HG03103 (cell line): Measurements from ENCODE around the gene KLHL2.

Experiments used
- ATAC-seq: cut with Tn5 transposase; IDR thresholded peaks from one replicate; pipeline ENCODE4 v1.9.1; 2021; ENCODE audit warnings: low read depth; ENCODE audit not compliant: unreplicated experiment

KLHL2 gene

GRCh38 chr4:165360041-165360695 is 152.8 kb downstream of the KLHL2 start:
- no peak for ATAC-seq

GRCh38 chr4:165360985-165361670 is 153.8 kb downstream of the KLHL2 start:
- ATAC-seq, result no peak

GRCh38 chr4:165361810-165362209 is 154.4 kb downstream of the KLHL2 start:
- no peak for ATAC-seq

GRCh38 chr4:165364452-165365080 is 157.2 kb downstream of the KLHL2 start:
- no peak for ATAC-seq

GRCh38 chr4:165367040-165367439 is 159.7 kb downstream of the KLHL2 start:
- ATAC-seq, result no peak

GRCh38 chr4:165368114-165368513 is 160.8 kb downstream of the KLHL2 start:
- no peak for ATAC-seq

GRCh38 chr4:165368567-165368966 is 161.2 kb downstream of the KLHL2 start:
- ATAC-seq, result no peak

GRCh38 chr4:165369522-165369921 is 162.2 kb downstream of the KLHL2 start:
- ATAC-seq, result no peak

- no peak for ATAC-seq
Observed at GRCh38 chr4:165370530-165370929, 163.2 kb downstream of the KLHL2 start.
